H1 (cell line): ENCODE data around the gene ISOC2. TPM values are rescaled to one million over a fixed set of nuclear protein-coding genes. Genes with fewer than 3 reads are reported as not detected.

Source experiments
- CTCF ChIA-PET: fragments of 300-600 bp; sonication (Branson Sonifier 250); formaldehyde crosslinking; loops from one replicate; lab custom pipeline; 2021; ENCODE audit not compliant: partially characterized antibody; lab: Charles Lee
- POLR2A ChIA-PET: fragments of 300-600 bp; sonication (Branson Sonifier 250); formaldehyde crosslinking; loops from one replicate; lab custom pipeline; 2021; ENCODE audit warnings: inconsistent platforms; ENCODE audit not compliant: partially characterized antibody; lab: Charles Lee
- DNase-seq, 2 experiments: peaks; one replicate each; pipeline versions ENCODE4 v3.0.0 to v3.0.0-alpha.2; 2010 to 2022; ENCODE audit warnings: low spot score in 2 of 2, low read depth in 1 of 2, mixed read lengths in 1 of 2
- FAIRE-seq: peaks from 2 replicates; lab custom pipeline; 2011; peaks lifted over from hg19 to GRCh38; lab: Jason Lieb, UNC
- H2AFZ ChIP-seq: 2 replicates; pipeline ENCODE4 v1.8.1; 2012; ENCODE audit warnings: low read length, inconsistent platforms
- H2AK5ac ChIP-seq: 2 replicates; pipeline ENCODE4 v1.6.1; 2013; ENCODE audit warnings: low read depth, low read length
- H2BK120ac ChIP-seq: replicated peaks from 2 replicates; pipeline ENCODE3; 2013; ENCODE audit warnings: low read depth, low read length, inconsistent platforms
- H2BK12ac ChIP-seq: 2 replicates; pipeline ENCODE4 v1.6.1; 2013; ENCODE audit warnings: low read depth, low read length
- H2BK15ac ChIP-seq: 2 replicates; pipeline ENCODE4 v1.6.1; 2013; ENCODE audit warnings: low read length
- H2BK20ac ChIP-seq: 2 replicates; pipeline ENCODE4 v1.6.1; 2013; ENCODE audit warnings: low read length
- H2BK5ac ChIP-seq: 2 replicates; pipeline ENCODE4 v1.6.1; 2013; ENCODE audit warnings: low read depth, low read length
- H3K14ac ChIP-seq: 2 replicates; pipeline ENCODE4 v1.6.1; 2013; ENCODE audit warnings: inconsistent platforms; ENCODE audit not compliant: insufficient read length
- H3K18ac ChIP-seq: 2 replicates; pipeline ENCODE4 v1.6.1; 2013; ENCODE audit warnings: low read length; ENCODE audit errors: extremely low read depth
- H3K23ac ChIP-seq: 2 replicates; pipeline ENCODE4 v1.6.1; 2013; ENCODE audit warnings: inconsistent platforms; ENCODE audit not compliant: insufficient read length
- H3K23me2 ChIP-seq: 2 replicates; pipeline ENCODE4 v1.6.1; 2013; ENCODE audit warnings: low read depth, low read length
- H3K27ac ChIP-seq: 2 replicates; pipeline ENCODE4 v1.6.1; 2011; ENCODE audit warnings: low read depth, low read length, inconsistent platforms
- H3K27me3 ChIP-seq, 4 experiments: replicated peaks in 1 of 4; 1 replicate in 1 of 4; 2 replicates in 3 of 4; pipeline versions ENCODE4 v1.6.1 to v1.8.1; 2011 to 2013; ENCODE audit warnings: low read length in 3 of 4, mild to moderate bottlenecking in 3 of 4, inconsistent platforms in 2 of 4, mixed read lengths in 2 of 4, moderate library complexity in 1 of 4; ENCODE audit not compliant: control insufficient read depth in 3 of 4, insufficient read depth in 3 of 4; ENCODE audit errors: extremely low read depth in 1 of 4
- H3K36me3 ChIP-seq, 4 experiments: 2 replicates each; pipeline versions ENCODE4 v1.6.1 to v1.8.1; 2011 to 2013; ENCODE audit warnings: mild to moderate bottlenecking in 4 of 4, low read length in 3 of 4, moderate library complexity in 2 of 4, control low read depth in 1 of 4, inconsistent platforms in 1 of 4; ENCODE audit not compliant: insufficient read depth in 4 of 4, control insufficient read depth in 2 of 4
- H3K4ac ChIP-seq: replicated peaks from 2 replicates; pipeline ENCODE3; 2013; ENCODE audit warnings: low read length, low read depth, mixed read lengths, inconsistent platforms; ENCODE audit not compliant: insufficient read length
- H3K4me1 ChIP-seq, 4 experiments: replicated peaks in 1 of 4; 1 replicate in 1 of 4; 2 replicates in 3 of 4; pipeline versions ENCODE4 v1.6.1 to v1.8.1; 2011 to 2013; ENCODE audit warnings: low read length in 3 of 4, inconsistent platforms in 2 of 4, mixed read lengths in 1 of 4; ENCODE audit not compliant: insufficient read depth in 4 of 4, control insufficient read depth in 3 of 4
- H3K4me2 ChIP-seq, 2 experiments: 2 replicates each; pipeline versions ENCODE4 v1.6.1 to v1.8.1; 2011 to 2013; ENCODE audit warnings: low read depth in 2 of 2, low read length in 2 of 2, control low read depth in 1 of 2, inconsistent platforms in 1 of 2, mild to moderate bottlenecking in 1 of 2; ENCODE audit not compliant: insufficient read depth in 1 of 2
- H3K4me3 ChIP-seq, 4 experiments: fragments of 200-600, 300-600 bp in 1 of 4; sonication (generic), shearing (Covaris generic), sonication (Bioruptor Twin) in 1 of 4; 2 replicates each; pipeline versions ENCODE4 v1.5.1 to v1.8.1; 2011 to 2016; ENCODE audit warnings: low read length in 4 of 4, low read depth in 3 of 4, control low read depth in 2 of 4, inconsistent platforms in 2 of 4, mild to moderate bottlenecking in 2 of 4, mixed read lengths in 1 of 4, moderate library complexity in 1 of 4; ENCODE audit not compliant: insufficient read depth in 2 of 4; ENCODE audit errors: extremely low read depth in 1 of 4
- H3K56ac ChIP-seq: replicated peaks from 2 replicates; pipeline ENCODE3; 2013; ENCODE audit warnings: low read depth, mild to moderate bottlenecking, mixed read lengths, low read length, inconsistent platforms; ENCODE audit not compliant: insufficient read length
- H3K79me1 ChIP-seq: 2 replicates; pipeline ENCODE4 v1.6.1; 2013; ENCODE audit warnings: low read depth, low read length, control low read depth
- H3K79me2 ChIP-seq, 2 experiments: 2 replicates each; pipeline versions ENCODE4 v1.6.1 to v1.8.1; 2012 to 2013; ENCODE audit warnings: low read length in 2 of 2, mild to moderate bottlenecking in 2 of 2, inconsistent platforms in 1 of 2; ENCODE audit not compliant: insufficient read depth in 2 of 2, control insufficient read depth in 1 of 2
- H3K9ac ChIP-seq, 4 experiments: replicated peaks in 1 of 4; 1 replicate in 1 of 4; 2 replicates in 3 of 4; pipeline versions ENCODE4 v1.6.1 to v1.8.1; 2011 to 2013; ENCODE audit warnings: low read depth in 3 of 4, low read length in 3 of 4, control low read depth in 2 of 4, mild to moderate bottlenecking in 2 of 4, moderate library complexity in 2 of 4, inconsistent platforms in 1 of 4; ENCODE audit errors: extremely low read depth in 1 of 4
- H3K9me3 ChIP-seq, 2 experiments: 2 replicates each; pipeline versions ENCODE4 v1.6.1 to v1.8.1; 2012 to 2013; ENCODE audit warnings: mild to moderate bottlenecking in 2 of 2, moderate library complexity in 2 of 2, control low read depth in 1 of 2, inconsistent platforms in 1 of 2, low read depth in 1 of 2, low read length in 1 of 2, mixed read lengths in 1 of 2; ENCODE audit not compliant: insufficient read depth in 2 of 2
- H4K20me1 ChIP-seq, 2 experiments: replicated peaks in 1 of 2; 2 replicates each; pipeline versions ENCODE3 to v1.8.1; 2011 to 2013; ENCODE audit warnings: inconsistent platforms in 2 of 2, low read length in 2 of 2, mild to moderate bottlenecking in 1 of 2; ENCODE audit not compliant: insufficient read depth in 2 of 2, control insufficient read depth in 1 of 2
- H4K5ac ChIP-seq: 2 replicates; pipeline ENCODE4 v1.6.1; 2013; ENCODE audit warnings: low read length, low read depth, mixed read lengths, inconsistent platforms; ENCODE audit not compliant: insufficient read length
- H4K8ac ChIP-seq: 2 replicates; pipeline ENCODE4 v1.8.0; 2013; ENCODE audit warnings: mild to moderate bottlenecking, moderate library complexity, low read length, inconsistent platforms; ENCODE audit not compliant: insufficient read depth; ENCODE audit errors: extremely low read depth
- H4K91ac ChIP-seq: replicated peaks from 2 replicates; pipeline ENCODE3; 2013; ENCODE audit warnings: low read length, mixed read lengths, inconsistent platforms; ENCODE audit not compliant: insufficient read length
- CHD2 ChIP-seq: IDR thresholded peaks from 2 replicates; pipeline ENCODE4 v1.6.1; 2012; ENCODE audit warnings: low read length, improper control_type of control experiment
- GTF2F1 ChIP-seq: IDR thresholded peaks from 2 replicates; pipeline ENCODE4 v1.6.1; 2012; ENCODE audit warnings: low read depth, low read length, improper control_type of control experiment, borderline replicate concordance
- HDAC2 ChIP-seq, 2 experiments: fragments of 300-600 bp in 1 of 2; sonication (generic) in 1 of 2; IDR thresholded peaks; 2 replicates each; pipeline ENCODE4 v1.6.1; 2011 to 2012; ENCODE audit warnings: low read depth in 2 of 2, low read length in 2 of 2, mild to moderate bottlenecking in 2 of 2, moderate library complexity in 2 of 2, borderline replicate concordance in 1 of 2, inconsistent platforms in 1 of 2
- KDM1A ChIP-seq: fragments of 200-600, 300-600 bp; sonication (generic); IDR thresholded peaks from 2 replicates; pipeline ENCODE4 v1.7.1; 2016; ENCODE audit warnings: mild to moderate bottlenecking, low read length, borderline replicate concordance
- POLR2A ChIP-seq, 2 experiments: IDR thresholded peaks; 1 replicate in 1 of 2; 2 replicates in 1 of 2; pipeline ENCODE4 v1.6.1; 2011; ENCODE audit warnings: low read depth in 2 of 2, low read length in 2 of 2, mild to moderate bottlenecking in 2 of 2; ENCODE audit errors: control extremely low read depth in 1 of 2
- POU5F1 ChIP-seq: IDR thresholded peaks from 2 replicates; pipeline ENCODE4 v1.6.1; 2011; ENCODE audit warnings: low read depth, mild to moderate bottlenecking, low read length, moderate library complexity
- RFX5 ChIP-seq: IDR thresholded peaks from 2 replicates; pipeline ENCODE4 v1.6.1; 2011; ENCODE audit warnings: low read depth, low read length, improper control_type of control experiment, borderline replicate concordance
- RNF2 ChIP-seq: fragments of 200-900, 300-1000 bp; sonication (generic); IDR thresholded peaks from 2 replicates; pipeline ENCODE4 v1.7.1; 2016; ENCODE audit warnings: borderline replicate concordance, low read depth, mild to moderate bottlenecking, antibody characterized with exemption, low read length; ENCODE audit not compliant: poor library complexity, severe bottlenecking; ENCODE audit errors: missing control alignments
- SIRT6 ChIP-seq: IDR thresholded peaks from one replicate; pipeline ENCODE4 v1.7.1; 2012; ENCODE audit warnings: low read length, inconsistent platforms
- SP2 ChIP-seq: IDR thresholded peaks from 2 replicates; pipeline ENCODE4 v1.6.1; 2012; ENCODE audit warnings: mild to moderate bottlenecking, low read length, inconsistent platforms
- TAF7 ChIP-seq: optimal IDR thresholded peaks from 2 replicates; pipeline ENCODE3; 2011; ENCODE audit warnings: low read depth, mild to moderate bottlenecking, inconsistent platforms, low read length, moderate library complexity, borderline replicate concordance
- TEAD4 ChIP-seq: IDR thresholded peaks from 2 replicates; pipeline ENCODE4 v1.6.1; 2012; ENCODE audit warnings: low read depth, low read length, inconsistent platforms, mixed read lengths
- WGBS, 2 experiments: shearing (Covaris generic) in 1 of 2; methylation state at CpG; one replicate each; pipeline versions ENCODE4 v1.1.6 to v1.1.7; 2013 to 2015; ENCODE audit warnings: low lambda C conversion rate in 2 of 2, mixed read lengths in 2 of 2, inconsistent platforms in 1 of 2, low coverage in 1 of 2, missing lambda C conversion rate in 1 of 2; ENCODE audit not compliant: insufficient replicate concordance in 2 of 2, insufficient coverage in 1 of 2, insufficient read length in 1 of 2; ENCODE audit errors: extremely low coverage in 1 of 2, missing lambda C conversion rate in 1 of 2; 5-methylcytosine and 5-hydroxymethylcytosine counted together
- polyA plus RNA-seq, 7 experiments: library from polyadenylated mRNA; depleted of rRNA in 3 of 7; stranded (reverse) in 5 of 7; unstranded in 2 of 7; fragments of >200 nt in 5 of 7; fragments of 200-250 nt in 2 of 7; gene quantifications; 1 replicate in 5 of 7; 2 replicates in 1 of 7; 4 replicates in 1 of 7; pipeline versions ENCODE4 v1.2.1 to v1.2.3, GENCODE V29; 2011 to 2013; ENCODE audit warnings: missing spikeins in 2 of 7, mixed read lengths in 2 of 7
- total RNA-seq: library from RNA; stranded (reverse); fragmentation: NEBNext Ultra II Directional; extraction: Animal tissue kit (Norgen Biotek cat#: 25700); gene quantifications from 2 replicates; pipeline ENCODE4 v1.2.1, GENCODE V29; 2021

ISOC2 gene
- total and polyA plus RNA-seq, 2 of the 8 experiments (the other 6 are each of a cell fraction or from before 2014, with no cell fraction given): 96.9 to 152 TPM

DNA sequence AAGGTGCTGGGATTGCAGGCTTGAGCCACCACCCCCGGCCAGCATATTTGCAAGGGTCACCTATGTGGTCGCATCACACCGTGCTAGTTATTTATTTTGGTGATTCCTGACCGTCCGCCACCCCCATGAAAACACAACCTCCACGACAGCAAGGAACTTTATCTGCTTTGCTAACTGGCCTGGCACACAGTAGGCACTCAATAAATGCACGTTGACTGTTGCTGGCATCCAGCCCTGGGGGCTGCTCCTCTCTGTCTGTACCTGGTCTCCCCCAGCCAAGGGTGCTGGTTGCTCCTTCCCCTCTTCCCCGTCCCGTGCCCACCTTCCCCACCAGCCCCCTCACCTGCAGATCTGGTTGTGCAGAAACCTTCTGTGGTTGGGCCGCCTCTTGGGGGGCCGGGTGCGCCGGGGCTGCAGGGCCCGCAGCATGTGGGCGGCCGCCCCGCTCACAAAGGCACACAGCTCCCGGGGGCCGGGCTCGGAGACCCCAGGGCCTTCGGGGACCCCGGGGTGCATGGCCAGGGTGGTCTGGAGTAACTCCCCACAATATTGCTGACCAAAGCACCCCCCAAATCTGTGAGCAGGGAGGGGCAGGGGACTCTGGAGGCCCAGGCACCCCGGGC, 2.7 kb upstream of the ISOC2 start:
- peaks cover 1% of the 10 kb centered on the region; the same call in 1 of the 2 replicates for H3K23me2 ChIP-seq
- H3K79me1 ChIP-seq: peaks cover 5% of the 10 kb centered on the region
- H3K56ac ChIP-seq: peak overlapping the region; percentile 20
- 78% methylated on average over 21 of the region's 23 CpGs; no CpG with 5 or more reads in 1 of the 2 experiments for WGBS, 2 experiments
- H4K20me1 ChIP-seq: no peaks in the 10 kb centered on the region
- peaks cover 3 to 26% (median 17%) of the 10 kb centered on the region in 4 experiments for H3K4me1 ChIP-seq
- H3K9me3 ChIP-seq: no peaks in the 10 kb centered on the region
- peak overlapping the region; percentile 88 for H3K4ac ChIP-seq
- FAIRE-seq: no peak
- peak overlapping the region; percentile 94; the same call in 1 of the 2 replicates for H2BK12ac ChIP-seq
- peak overlapping the region; percentile 22 to 26; a peak in 1 of 4 replicates for H3K4me2 ChIP-seq
- no peaks in the 10 kb centered on the region; a peak in 1 of 7 replicates for H3K27me3 ChIP-seq
- no peak overlapping the region for H3K14ac ChIP-seq
- H3K18ac ChIP-seq: peak overlapping the region; percentile 60
- CTCF ChIA-PET: interaction anchor here (1.5 kb wide), 1 partner anchor 9 kb away, joined by 3 read pairs; no protein-coding TSS in a partner anchor
- H3K23ac ChIP-seq: no peak overlapping the region
- no peak overlapping the region for H3K4me3 ChIP-seq
- H2AFZ ChIP-seq: no peak overlapping the region
- peak overlapping the region; percentile 89 for H4K91ac ChIP-seq
- no peak overlapping the region for H2BK120ac ChIP-seq
- peak in 1 of 2 experiments; percentile 44 for DNase-seq
- no peaks in the 10 kb centered on the region for H3K36me3 ChIP-seq
- H2BK20ac ChIP-seq: peak overlapping the region; percentile 67; the same call in 1 of the 2 replicates
- H2AK5ac ChIP-seq: 0 out of 2 replicates have a peak overlapping the region, but pooled peaks have one; percentile 17
- POLR2A ChIA-PET: interaction anchor here (1.3 to 2.9 kb wide), 2 partner anchors 13 to 56 kb away, joined by 3 to 8 read pairs; partner anchors contain the start of genes UBE2S and ZNF628
- no peak overlapping the region for H3K9ac ChIP-seq
- H4K8ac ChIP-seq: peak overlapping the region; percentile 87
- H3K27ac ChIP-seq: no peak overlapping the region
- H2BK5ac ChIP-seq: peak overlapping the region; percentile 20; the same call in 1 of the 2 replicates
- peak overlapping the region; percentile 13 for H4K5ac ChIP-seq
- H2BK15ac ChIP-seq: peak overlapping the region; percentile 72; the same call in 1 of the 2 replicates
- H3K79me2 ChIP-seq: peaks cover 0 to 11% of the 10 kb centered on the region in 2 experiments; a peak in 2 of 4 replicates
- no peak for TF ChIP-seq RNF2
- TF ChIP-seq KDM1A: no peak
- no peak for TF ChIP-seq CHD2
- TF ChIP-seq RFX5: no peak
- TF ChIP-seq HDAC2 (IDR thresholded peaks at IDR 0.05; ENCODE audit: borderline replicate concordance in 1 of 2, low read depth in 2 of 2, low read length in 2 of 2): no peak
- TF ChIP-seq POU5F1: no peak
- no peak for TF ChIP-seq TAF7
- TF ChIP-seq SP2: no peak
- no peak for TF ChIP-seq GTF2F1
- no peak for TF ChIP-seq POLR2A (IDR thresholded peaks at IDR 0.05; ENCODE audit: control extremely low read depth in 1 of 2, low read depth in 2 of 2, low read length in 2 of 2)
- TF ChIP-seq TEAD4: no peak
- TF ChIP-seq SIRT6: no peak
